ENCODE measurements around the gene SLCO1A2. TPM values are rescaled to one million over a fixed set of nuclear protein-coding genes. Genes with fewer than 3 reads are reported as not detected.
"Not testable (repeated sequence)": the region's sequence is repeated elsewhere in the genome, so short reads cannot be mapped to it uniquely, and the experiment has no call there.

The SLCO1A2 gene, protein sequence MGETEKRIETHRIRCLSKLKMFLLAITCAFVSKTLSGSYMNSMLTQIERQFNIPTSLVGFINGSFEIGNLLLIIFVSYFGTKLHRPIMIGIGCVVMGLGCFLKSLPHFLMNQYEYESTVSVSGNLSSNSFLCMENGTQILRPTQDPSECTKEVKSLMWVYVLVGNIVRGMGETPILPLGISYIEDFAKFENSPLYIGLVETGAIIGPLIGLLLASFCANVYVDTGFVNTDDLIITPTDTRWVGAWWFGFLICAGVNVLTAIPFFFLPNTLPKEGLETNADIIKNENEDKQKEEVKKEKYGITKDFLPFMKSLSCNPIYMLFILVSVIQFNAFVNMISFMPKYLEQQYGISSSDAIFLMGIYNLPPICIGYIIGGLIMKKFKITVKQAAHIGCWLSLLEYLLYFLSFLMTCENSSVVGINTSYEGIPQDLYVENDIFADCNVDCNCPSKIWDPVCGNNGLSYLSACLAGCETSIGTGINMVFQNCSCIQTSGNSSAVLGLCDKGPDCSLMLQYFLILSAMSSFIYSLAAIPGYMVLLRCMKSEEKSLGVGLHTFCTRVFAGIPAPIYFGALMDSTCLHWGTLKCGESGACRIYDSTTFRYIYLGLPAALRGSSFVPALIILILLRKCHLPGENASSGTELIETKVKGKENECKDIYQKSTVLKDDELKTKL
- polyA plus RNA-seq (2013), result 0.15 and 0.40 TPM in 2 replicates

DNA sequence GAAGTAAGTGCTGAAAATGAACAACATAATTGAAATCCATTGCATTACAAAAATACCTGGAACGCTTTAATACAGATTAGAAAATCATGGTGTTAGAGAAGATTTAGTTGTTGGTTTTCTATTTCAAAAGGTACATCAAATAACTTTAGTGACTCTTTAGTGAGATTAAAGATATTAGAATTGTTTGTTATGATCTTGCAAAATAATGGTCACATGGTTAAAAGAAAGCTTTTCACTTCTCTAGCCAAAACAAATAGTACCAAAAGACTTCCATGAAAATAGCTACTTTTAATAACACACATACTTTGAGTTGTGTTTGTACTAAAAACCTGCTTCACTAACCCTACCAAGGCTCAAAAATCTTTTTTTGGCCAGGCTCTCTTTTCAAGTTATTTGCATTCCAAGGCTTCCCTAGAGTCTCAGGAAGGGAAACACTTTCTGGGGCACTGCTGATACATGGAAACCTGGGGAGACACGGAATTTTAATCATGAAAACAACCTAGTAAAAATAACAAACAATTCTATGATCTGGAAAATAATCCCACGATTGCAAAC is at the start of gene SLCO1A2:
Gene SLCO1A2, minus strand, starts transcription at position 147 of the 555 bp plus-strand sequence. CDS start 270 bp downstream, outside the sequence.
- Histone ChIP-seq H2AK5ac (ENCODE audit: low read length) (no peak within 1 kb of the TSS), H3K79me2 (ENCODE audit: control insufficient read depth, insufficient read depth, low read length, poor library complexity) (no peaks in the 10 kb centered on the region), H4K8ac (ENCODE audit: low read depth, low read length) (no peak within 1 kb of the TSS), H3K36me3 (ENCODE audit: control insufficient read depth in 1 of 2, insufficient read depth in 2 of 2, low read length in 2 of 2) (no peaks in the 10 kb centered on the region), H3K27me3 (ENCODE audit: insufficient read depth, low read length) (no peaks in the 10 kb centered on the region), H3K27ac (ENCODE audit: low read depth, low read length) (no peak within 1 kb of the TSS), H3K23ac (ENCODE audit: low read length) (no peak within 1 kb of the TSS), H3K4me1 (ENCODE audit: control insufficient read depth in 1 of 2, insufficient read depth in 2 of 2, low read length in 2 of 2) (no peaks in the 10 kb centered on the region), H3K79me1 (ENCODE audit: low read length) (no peaks in the 10 kb centered on the region), H3K9me3 (ENCODE audit: insufficient read depth, low read depth, low read length) (no peaks in the 10 kb centered on the region), H3K14ac (ENCODE audit: low read length) (no peak within 1 kb of the TSS), H2AFZ (ENCODE audit: insufficient read depth, low read length, poor library complexity) (no peak within 1 kb of the TSS), H2BK120ac (ENCODE audit: insufficient read depth, low read length, poor library complexity) (no peak within 1 kb of the TSS), H3K4me3 (ENCODE audit: low read depth, low read length) (no peak within 1 kb of the TSS), H4K12ac (ENCODE audit: low read depth, low read length) (no peak within 1 kb of the TSS), H3K4ac (ENCODE audit: low read depth, low read length) (no peak within 1 kb of the TSS), H2BK12ac (ENCODE audit: low read length) (no peak within 1 kb of the TSS), H2BK5ac (ENCODE audit: low read depth, low read length, poor library complexity) (no peak within 1 kb of the TSS), H4K91ac (ENCODE audit: low read depth, low read length) (no peak within 1 kb of the TSS), H3K18ac (ENCODE audit: low read length) (no peak within 1 kb of the TSS), H3K4me2 (ENCODE audit: low read length) (no peak within 1 kb of the TSS), H3K9ac (ENCODE audit: low read length) (no peak within 1 kb of the TSS)
- no CpG with 5 or more reads among the region's 3 CpGs for WGBS (ENCODE audit: extremely low coverage, insufficient coverage, insufficient read length)
- DNase-seq, result no peak

DNA sequence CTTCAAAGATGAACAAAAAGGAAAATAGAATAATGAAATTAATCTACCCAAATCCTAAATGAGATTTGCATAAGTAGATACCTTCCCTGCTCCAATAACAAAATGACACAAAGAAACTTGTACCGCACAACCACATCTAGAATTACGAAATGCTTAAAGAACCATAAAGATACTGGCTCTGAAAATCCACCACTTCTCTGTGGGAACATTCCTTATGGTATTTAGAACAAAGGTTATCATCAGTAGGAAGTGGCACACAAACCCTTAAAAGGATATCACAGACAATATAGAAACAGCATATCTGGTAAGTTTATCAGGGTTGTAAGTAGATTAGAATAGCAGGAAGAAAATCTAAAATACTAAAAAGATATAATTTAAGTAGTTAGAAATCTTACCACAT is 49.5 kb upstream of the SLCO1A2 start:
- Histone ChIP-seq H3K4me1 (ENCODE audit: control insufficient read depth in 1 of 2, insufficient read depth in 2 of 2, low read length in 2 of 2) (no peaks in the 10 kb centered on the region), H3K27ac (ENCODE audit: low read depth, low read length) (no peak overlapping the region), H3K4me3 (ENCODE audit: low read depth, low read length) (no peak overlapping the region), H3K9me3 (ENCODE audit: insufficient read depth, low read depth, low read length) (no peaks in the 10 kb centered on the region), H3K79me1 (ENCODE audit: low read length) (no peaks in the 10 kb centered on the region), H2AK5ac (ENCODE audit: low read length) (no peak overlapping the region), H2AFZ (ENCODE audit: insufficient read depth, low read length, poor library complexity) (no peak overlapping the region), H3K4ac (ENCODE audit: low read depth, low read length) (no peak overlapping the region), H4K8ac (ENCODE audit: low read depth, low read length) (no peak overlapping the region), H3K23ac (ENCODE audit: low read length) (no peak overlapping the region), H2BK12ac (ENCODE audit: low read length) (no peak overlapping the region), H2BK120ac (ENCODE audit: insufficient read depth, low read length, poor library complexity) (no peak overlapping the region), H3K14ac (ENCODE audit: low read length) (no peak overlapping the region), H3K79me2 (ENCODE audit: control insufficient read depth, insufficient read depth, low read length, poor library complexity) (no peaks in the 10 kb centered on the region), H3K27me3 (ENCODE audit: insufficient read depth, low read length) (no peaks in the 10 kb centered on the region), H3K18ac (ENCODE audit: low read length) (no peak overlapping the region), H4K12ac (ENCODE audit: low read depth, low read length) (no peak overlapping the region), H3K9ac (ENCODE audit: low read length) (no peak overlapping the region), H3K4me2 (ENCODE audit: low read length) (no peak overlapping the region), H3K36me3 (ENCODE audit: control insufficient read depth in 1 of 2, insufficient read depth in 2 of 2, low read length in 2 of 2) (no peaks in the 10 kb centered on the region), H2BK5ac (ENCODE audit: low read depth, low read length, poor library complexity) (no peak overlapping the region), H4K91ac (ENCODE audit: low read depth, low read length) (no peak overlapping the region)
- DNase-seq, result no peak
- no CpG with 5 or more reads among the region's 2 CpGs for WGBS (ENCODE audit: extremely low coverage, insufficient coverage, insufficient read length)

DNA sequence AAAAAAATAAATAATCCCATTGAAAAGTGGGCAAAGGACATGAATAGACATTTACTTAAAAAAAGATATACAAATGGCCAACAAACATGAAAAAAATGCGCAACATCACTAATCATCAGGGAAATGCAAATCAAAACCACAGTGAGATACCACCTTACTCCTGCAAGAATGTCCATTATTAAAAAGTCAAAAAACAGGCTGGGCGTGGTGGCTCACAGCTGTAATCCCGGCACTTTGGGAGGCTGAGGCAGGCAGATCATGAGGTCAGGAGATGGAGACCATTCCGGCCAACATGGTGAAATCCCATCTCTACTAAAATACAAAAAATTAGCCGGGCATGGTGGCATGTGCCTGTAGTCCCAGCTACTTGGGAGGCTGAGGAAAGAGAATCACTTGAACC is 46.6 kb upstream of the SLCO1A2 start:
- not testable (repeated sequence) for H3K4me2 ChIP-seq (ENCODE audit: low read length); DNase-seq; H3K14ac ChIP-seq (ENCODE audit: low read length); H3K27me3 ChIP-seq (ENCODE audit: insufficient read depth, low read length); H2BK120ac ChIP-seq (ENCODE audit: insufficient read depth, low read length, poor library complexity); H4K91ac ChIP-seq (ENCODE audit: low read depth, low read length); H3K79me1 ChIP-seq (ENCODE audit: low read length); H4K8ac ChIP-seq (ENCODE audit: low read depth, low read length); H2BK5ac ChIP-seq (ENCODE audit: low read depth, low read length, poor library complexity); H2AFZ ChIP-seq (ENCODE audit: insufficient read depth, low read length, poor library complexity); H3K36me3 ChIP-seq (ENCODE audit: control insufficient read depth in 1 of 2, insufficient read depth in 2 of 2, low read length in 2 of 2); H3K23ac ChIP-seq (ENCODE audit: low read length); H3K9ac ChIP-seq (ENCODE audit: low read length); H3K79me2 ChIP-seq (ENCODE audit: control insufficient read depth, insufficient read depth, low read length, poor library complexity); H3K4me1 ChIP-seq (ENCODE audit: control insufficient read depth in 1 of 2, insufficient read depth in 2 of 2, low read length in 2 of 2); H3K9me3 ChIP-seq (ENCODE audit: insufficient read depth, low read depth, low read length); H3K27ac ChIP-seq (ENCODE audit: low read depth, low read length); H2AK5ac ChIP-seq (ENCODE audit: low read length); H3K4me3 ChIP-seq (ENCODE audit: low read depth, low read length); H3K18ac ChIP-seq (ENCODE audit: low read length); H4K12ac ChIP-seq (ENCODE audit: low read depth, low read length); H2BK12ac ChIP-seq (ENCODE audit: low read length); H3K4ac ChIP-seq (ENCODE audit: low read depth, low read length)
- no CpG with 5 or more reads among the region's 5 CpGs for WGBS (ENCODE audit: extremely low coverage, insufficient coverage, insufficient read length)

DNA sequence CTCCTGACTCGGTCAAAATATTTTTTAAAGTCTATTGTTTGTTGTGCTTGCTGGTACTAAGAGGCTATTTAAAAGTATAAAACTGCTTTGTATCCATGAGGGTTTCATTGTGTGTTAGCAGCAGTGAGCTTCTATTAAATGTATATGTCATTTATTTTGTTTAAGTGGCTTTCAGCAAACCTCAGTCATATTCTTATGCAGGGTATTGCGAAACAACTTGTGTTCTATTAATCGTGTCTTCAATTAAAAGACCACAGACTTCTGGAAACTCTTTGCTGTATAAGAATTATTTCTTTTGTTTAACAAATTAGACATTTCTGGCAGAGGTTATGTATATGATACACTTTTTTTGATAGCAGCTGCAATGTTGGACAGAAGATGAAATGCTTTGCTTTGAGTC is 44.5 kb upstream of the SLCO1A2 start:
- no peak overlapping the region for H2BK12ac ChIP-seq (ENCODE audit: low read length)
- H3K79me2 ChIP-seq (ENCODE audit: control insufficient read depth, insufficient read depth, low read length, poor library complexity), result no peaks in the 10 kb centered on the region
- no peak overlapping the region for H3K14ac ChIP-seq (ENCODE audit: low read length)
- H3K4me2 ChIP-seq (ENCODE audit: low read length), result no peak overlapping the region
- H3K9me3 ChIP-seq (ENCODE audit: insufficient read depth, low read depth, low read length), result no peaks in the 10 kb centered on the region
- no peak overlapping the region for H4K8ac ChIP-seq (ENCODE audit: low read depth, low read length)
- DNase-seq, result no peak
- H3K23ac ChIP-seq (ENCODE audit: low read length), result no peak overlapping the region
- no peaks in the 10 kb centered on the region for H3K36me3 ChIP-seq (ENCODE audit: control insufficient read depth in 1 of 2, insufficient read depth in 2 of 2, low read length in 2 of 2)
- H2AK5ac ChIP-seq (ENCODE audit: low read length), result no peak overlapping the region
- no peak overlapping the region for H4K91ac ChIP-seq (ENCODE audit: low read depth, low read length)
- no peaks in the 10 kb centered on the region for H3K27me3 ChIP-seq (ENCODE audit: insufficient read depth, low read length)
- no peak overlapping the region for H3K4me3 ChIP-seq (ENCODE audit: low read depth, low read length)
- H4K12ac ChIP-seq (ENCODE audit: low read depth, low read length), result no peak overlapping the region
- no peak overlapping the region for H3K18ac ChIP-seq (ENCODE audit: low read length)
- no peaks in the 10 kb centered on the region for H3K4me1 ChIP-seq (ENCODE audit: control insufficient read depth in 1 of 2, insufficient read depth in 2 of 2, low read length in 2 of 2)
- no peak overlapping the region for H3K27ac ChIP-seq (ENCODE audit: low read depth, low read length)
- no peaks in the 10 kb centered on the region for H3K79me1 ChIP-seq (ENCODE audit: low read length)
- no peak overlapping the region for H2BK120ac ChIP-seq (ENCODE audit: insufficient read depth, low read length, poor library complexity)
- no peak overlapping the region for H3K9ac ChIP-seq (ENCODE audit: low read length)
- H2BK5ac ChIP-seq (ENCODE audit: low read depth, low read length, poor library complexity), result no peak overlapping the region
- no peak overlapping the region for H3K4ac ChIP-seq (ENCODE audit: low read depth, low read length)
- no CpG with 5 or more reads among the region's 3 CpGs for WGBS (ENCODE audit: extremely low coverage, insufficient coverage, insufficient read length)
- H2AFZ ChIP-seq (ENCODE audit: insufficient read depth, low read length, poor library complexity), result no peak overlapping the region

Data from trophoblast cell (in vitro differentiated cells and primary cell).